GM19452 (cell line): ENCODE results near the gene BMP8B.

ENCODE experiments used
- ATAC-seq: cut with Tn5 transposase; IDR thresholded peaks from one replicate; pipeline ENCODE4 v1.9.1; 2021; ENCODE audit not compliant: unreplicated experiment

Gene BMP8B

DNA sequence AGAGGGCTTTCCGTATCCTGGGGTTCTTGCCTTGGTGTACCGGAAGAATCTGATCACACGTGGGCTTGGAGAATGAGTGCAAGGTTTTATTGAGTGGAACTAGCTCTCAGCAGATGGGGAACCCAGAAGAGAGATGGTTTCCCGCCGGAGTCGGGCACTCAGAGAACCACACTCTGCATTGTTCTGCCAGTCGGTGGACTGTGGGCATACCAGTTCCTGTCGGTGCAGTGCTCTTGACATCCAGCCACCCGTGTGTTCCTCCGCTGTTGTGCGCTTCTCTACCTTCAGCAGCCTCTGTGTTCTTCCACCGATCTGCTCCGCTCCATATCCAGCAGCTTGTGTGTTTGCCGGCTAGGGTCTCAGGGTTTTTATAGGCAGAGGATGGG, 60.7 kb downstream of the BMP8B start:
- ATAC-seq: no peak

DNA sequence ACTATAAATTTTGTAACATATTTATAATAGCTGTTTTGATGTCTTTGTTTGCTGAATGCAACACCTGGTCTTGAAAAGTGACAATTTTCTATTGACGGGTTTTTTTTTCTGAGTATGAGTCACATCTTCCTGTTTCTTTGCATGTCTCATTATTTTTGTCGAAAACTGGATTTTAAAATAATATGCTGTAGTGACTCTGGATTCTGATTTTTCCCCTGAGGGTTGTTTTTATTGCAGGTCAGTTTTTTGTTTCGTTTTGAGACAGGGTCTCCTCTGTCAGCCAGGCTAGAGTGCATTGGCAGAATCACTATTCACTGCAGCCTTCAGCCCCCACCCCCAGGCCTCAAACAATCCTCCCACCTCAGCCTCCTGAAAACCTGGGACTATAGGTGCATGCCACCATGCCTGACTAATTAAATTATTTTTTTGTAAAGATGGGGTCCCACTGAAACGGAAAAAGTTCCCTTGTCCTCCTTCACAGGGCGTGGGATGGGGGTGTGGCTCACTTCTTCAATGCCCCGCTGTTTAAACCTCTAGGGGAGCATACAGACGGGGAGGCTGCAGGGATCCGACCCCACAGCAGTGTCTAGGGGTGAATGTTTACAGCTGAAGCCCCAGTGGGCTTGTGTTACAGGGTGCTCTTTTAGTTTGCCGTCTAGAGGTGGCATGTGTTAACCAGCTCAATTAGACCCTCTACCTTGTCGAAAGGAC, 61.3 kb downstream of the BMP8B start:
- ATAC-seq: no peak

DNA sequence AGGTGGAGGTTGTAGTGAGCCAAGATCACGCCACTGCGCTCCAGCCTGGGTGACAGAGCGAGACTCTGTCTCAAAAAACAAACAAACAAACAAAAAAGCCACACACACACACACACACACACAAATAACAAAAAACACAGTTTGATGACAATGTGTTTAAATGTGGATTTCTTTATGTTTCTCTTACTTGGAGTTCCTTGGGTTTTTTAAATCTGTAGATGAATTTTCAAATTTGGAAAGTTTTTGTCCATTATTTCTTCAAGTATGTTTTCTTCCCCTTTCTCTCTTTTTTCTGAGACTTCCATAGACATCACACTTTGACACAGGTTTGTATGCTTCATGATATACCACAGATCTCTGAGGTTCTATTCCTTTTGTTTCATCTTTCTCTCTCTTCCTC, 62.1 kb downstream of the BMP8B start:
- no peak for ATAC-seq

DNA sequence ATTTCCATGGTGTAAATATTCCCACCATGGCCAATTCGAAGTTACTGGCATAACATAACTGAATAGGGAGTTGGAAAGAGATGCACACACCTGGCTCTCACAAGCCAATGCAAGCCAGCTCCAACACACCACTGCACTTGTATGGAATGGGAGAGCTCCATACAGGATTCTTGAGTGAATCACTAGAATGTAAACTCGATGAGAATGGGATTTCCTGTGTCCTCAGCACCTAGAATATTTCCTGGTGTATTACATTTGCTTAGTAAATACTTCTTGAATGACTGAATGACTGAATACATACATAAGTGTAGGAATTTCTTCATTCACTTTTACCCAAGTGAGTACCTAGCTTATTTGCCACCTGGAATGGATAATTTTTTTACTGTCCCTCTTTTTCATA, 66.2 kb downstream of the BMP8B start:
- no peak for ATAC-seq

DNA sequence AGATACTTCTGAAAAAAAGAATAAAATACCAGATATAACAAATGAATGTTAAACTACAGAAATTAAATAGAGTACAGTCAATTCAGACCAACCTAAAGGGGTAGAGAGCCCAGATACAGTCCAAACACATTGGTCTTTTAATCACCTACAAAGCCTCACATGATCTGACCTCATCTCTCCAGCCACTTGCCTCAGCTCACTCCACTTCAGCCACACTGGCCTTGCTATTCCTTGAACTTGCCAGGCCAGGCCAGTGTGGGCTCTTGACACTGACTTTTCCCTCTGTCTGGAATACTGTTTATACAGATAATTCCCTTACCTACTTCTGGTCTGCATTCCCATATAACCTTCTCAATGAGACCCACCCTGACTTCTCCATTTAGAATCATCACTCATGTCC, 67.0 kb downstream of the BMP8B start:
- no peak for ATAC-seq

DNA sequence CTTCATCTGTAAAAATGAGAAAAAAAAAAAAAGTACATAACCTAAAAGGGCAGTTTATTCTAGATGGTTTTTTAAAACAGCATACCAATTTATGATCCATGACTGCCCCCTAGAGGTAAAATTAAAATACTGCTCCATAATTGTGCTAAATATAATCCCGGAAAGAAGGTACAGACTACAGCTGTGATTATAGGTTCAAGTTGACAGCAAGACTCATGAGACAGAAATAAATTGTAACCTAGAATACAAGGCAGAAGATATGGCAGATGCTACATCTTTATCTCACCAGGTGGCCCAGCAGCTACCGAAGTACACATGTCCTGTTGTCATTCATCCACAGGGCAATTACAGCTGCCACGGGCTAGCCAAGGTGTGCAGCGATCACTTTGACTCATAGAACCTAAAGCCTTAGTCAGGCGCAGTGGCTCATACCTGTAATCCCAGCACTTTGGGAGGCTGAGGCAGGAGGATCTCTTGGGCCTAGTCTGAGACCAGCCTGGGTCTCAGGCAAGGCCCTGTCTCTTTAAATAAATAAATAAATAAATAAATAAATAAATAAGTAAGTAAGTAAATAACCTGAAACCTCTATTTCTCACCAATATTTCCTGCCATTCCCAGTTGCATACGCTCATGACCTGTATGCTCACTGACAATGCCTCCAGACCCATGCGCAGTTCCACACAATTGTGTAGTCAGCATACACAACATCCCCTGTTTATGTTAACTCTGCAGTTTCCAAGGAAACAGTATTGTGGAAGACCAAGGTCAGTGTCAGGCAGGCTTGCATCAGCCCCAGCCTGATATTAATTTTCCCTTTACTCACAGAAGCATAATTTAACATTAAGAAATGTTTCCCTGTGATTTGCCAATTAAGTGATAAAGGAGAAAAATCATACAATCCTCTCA, 68.3 kb downstream of the BMP8B start:
- ATAC-seq: no peak

DNA sequence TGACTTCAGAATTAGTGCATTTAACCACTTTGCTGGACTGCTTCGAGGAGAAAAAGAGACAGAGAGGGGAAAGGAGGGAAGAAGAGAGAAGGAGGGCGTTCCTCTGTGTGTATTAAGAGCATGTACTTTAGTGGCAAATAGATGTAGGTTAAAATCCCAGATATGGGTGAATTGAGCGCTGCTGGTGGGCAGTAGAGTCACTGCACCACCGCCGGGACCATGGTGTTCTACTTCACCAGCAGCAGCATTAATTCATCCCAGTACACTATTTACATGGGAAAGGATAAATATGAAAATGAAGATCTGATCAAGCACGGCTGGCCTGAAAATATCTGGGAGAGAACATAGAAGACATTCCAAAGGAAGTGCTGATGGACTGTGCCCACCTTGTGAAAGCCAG, 70.9 kb downstream of the BMP8B start:
- no peak for ATAC-seq

DNA sequence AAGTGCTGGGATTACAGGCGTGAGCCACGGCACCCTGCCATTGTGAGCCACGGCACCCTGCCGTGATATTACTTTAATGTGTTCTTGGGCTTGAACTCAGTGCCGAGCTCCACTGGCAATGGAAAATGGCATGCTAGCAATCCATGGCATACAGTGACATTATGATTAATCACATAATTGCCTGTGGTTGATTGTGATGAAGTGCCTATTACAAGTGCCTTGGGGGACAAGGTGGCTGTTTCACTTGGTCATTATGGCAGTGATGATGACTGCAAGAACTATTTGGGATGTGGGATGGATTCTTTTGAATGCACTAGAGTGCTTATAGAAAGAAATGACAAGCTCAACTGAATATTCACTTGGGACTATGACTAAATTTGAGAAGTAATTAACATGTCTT, 75.1 kb downstream of the BMP8B start:
- ATAC-seq: no peak

DNA sequence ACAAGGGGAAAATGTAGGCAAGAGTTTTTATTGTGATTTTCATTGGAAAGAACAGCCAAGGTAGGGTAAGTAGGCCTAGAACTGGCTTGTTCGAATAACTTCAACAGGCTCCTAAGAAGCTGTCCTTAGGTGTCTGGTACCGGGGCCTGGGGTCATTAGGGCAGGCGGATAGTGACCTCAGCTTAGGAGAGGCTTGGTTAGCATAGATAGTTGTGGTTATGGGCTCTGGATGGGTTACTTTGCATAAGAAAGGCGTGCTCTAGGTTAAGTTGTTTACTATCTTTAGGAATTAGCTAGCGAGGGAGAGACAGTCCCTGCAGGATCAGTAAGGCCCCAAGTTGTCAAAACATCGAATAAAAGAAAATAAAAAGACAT, 76.7 kb downstream of the BMP8B start:
- ATAC-seq: no peak

DNA sequence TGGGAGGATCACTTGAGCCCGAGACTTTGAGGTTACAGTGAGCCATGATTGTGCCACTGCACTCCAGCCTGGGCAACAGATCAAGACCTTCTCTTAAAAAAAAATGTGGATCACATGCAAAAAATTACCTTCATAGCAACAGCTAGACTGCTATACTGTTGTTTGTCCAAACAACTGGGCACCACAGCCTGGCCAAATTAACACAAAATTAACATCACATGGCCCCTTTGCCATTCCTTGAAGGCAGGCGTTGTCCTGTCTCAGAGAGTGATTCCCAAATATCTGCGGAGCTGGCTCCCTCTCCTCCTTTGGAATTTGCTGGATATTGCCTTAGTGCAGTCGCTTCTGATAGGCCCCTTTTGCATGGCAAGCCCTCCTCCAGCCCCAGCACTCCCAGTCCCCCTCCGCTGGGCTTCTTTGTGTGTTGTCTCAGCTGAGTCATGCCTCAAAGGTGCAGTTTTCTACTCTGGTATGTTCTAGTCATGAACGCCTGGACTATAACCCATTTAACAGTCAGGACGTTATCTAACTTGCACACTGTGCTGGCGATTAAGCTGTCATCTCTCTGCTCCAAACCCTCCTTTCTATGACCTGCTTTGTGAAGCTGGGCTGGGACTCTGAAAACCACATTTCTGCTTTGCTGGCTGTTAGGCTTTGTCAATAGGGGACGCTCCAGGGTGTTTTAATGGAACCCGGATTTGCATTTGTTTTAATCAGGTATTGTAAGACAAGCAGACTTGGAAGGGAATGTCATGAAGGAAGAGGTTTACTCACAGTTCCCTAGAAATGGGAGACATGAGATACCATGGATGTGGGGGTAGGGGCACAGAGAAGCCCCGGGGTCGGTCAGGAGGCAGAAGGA, 77.3 kb downstream of the BMP8B start:
- no peak for ATAC-seq

DNA sequence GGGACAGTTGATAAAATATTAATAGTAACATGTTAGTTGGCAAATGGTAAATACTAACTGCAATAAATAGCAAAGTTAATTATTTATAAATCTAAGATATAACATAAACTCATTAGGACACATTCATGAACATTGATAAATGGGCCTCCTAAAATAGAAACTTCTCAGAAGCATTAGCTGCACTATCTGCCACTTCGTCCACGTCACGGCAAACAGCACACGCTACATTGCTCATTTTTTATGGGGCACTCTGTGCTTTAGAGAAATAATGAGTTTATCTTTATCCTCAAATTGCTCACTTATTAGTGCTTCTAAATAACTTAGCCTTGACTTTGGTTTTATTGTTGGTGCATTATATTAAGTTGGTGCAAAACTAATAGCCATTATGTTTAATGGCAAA, 81.2 kb downstream of the BMP8B start:
- no peak for ATAC-seq
